HUES64 (cell line): ENCODE results near the gene RNF220.
"Not testable (repeated sequence)": the region's sequence is repeated elsewhere in the genome, so short reads cannot be mapped to it uniquely, and the experiment has no call there.

Experiments
- H3K27ac ChIP-seq: 2 replicates; pipeline ENCODE4 v1.7.0; 2013; ENCODE audit warnings: low read depth, low read length, inconsistent platforms
- H3K27me3 ChIP-seq: 2 replicates; pipeline ENCODE4 v1.6.1; 2013; ENCODE audit warnings: mild to moderate bottlenecking, low read length; ENCODE audit not compliant: insufficient read depth
- H3K36me3 ChIP-seq: 2 replicates; pipeline ENCODE4 v1.6.1; 2013; ENCODE audit warnings: mild to moderate bottlenecking, low read length; ENCODE audit not compliant: insufficient read depth
- H3K4me1 ChIP-seq: 2 replicates; pipeline ENCODE4 v1.6.1; 2013; ENCODE audit warnings: mild to moderate bottlenecking, low read length, moderate library complexity; ENCODE audit not compliant: insufficient read depth
- H3K4me3 ChIP-seq: 2 replicates; pipeline ENCODE4 v1.5.1; 2013; ENCODE audit warnings: mild to moderate bottlenecking, low read length, moderate library complexity
- H3K9ac ChIP-seq: 2 replicates; pipeline ENCODE4 v1.6.1; 2013; ENCODE audit warnings: mild to moderate bottlenecking, low read depth, low read length
- H3K9me3 ChIP-seq: 2 replicates; pipeline ENCODE4 v1.6.1; 2013; ENCODE audit warnings: low read depth, low read length; ENCODE audit not compliant: insufficient read depth
- WGBS: fragments of 150-250, 120-280 bp; methylation state at CpG from one replicate; pipeline ENCODE4 v1.1.7; 2013; ENCODE audit warnings: missing lambda C conversion rate; 5-methylcytosine and 5-hydroxymethylcytosine counted together

Gene RNF220

GRCh38 chr1:44659566-44659965, 254.5 kb downstream of the RNF220 start:
- Histone ChIP-seq H3K9me3 (no peaks in the 10 kb centered on the region), H3K36me3 (no peaks in the 10 kb centered on the region), H3K9ac (no peak overlapping the region), H3K27me3 (no peaks in the 10 kb centered on the region), H3K4me3 (no peak overlapping the region), H3K27ac (no peak overlapping the region), H3K4me1 (no peaks in the 10 kb centered on the region)
- WGBS, result 88% methylated on average over 4 of the region's 4 CpGs

DNA sequence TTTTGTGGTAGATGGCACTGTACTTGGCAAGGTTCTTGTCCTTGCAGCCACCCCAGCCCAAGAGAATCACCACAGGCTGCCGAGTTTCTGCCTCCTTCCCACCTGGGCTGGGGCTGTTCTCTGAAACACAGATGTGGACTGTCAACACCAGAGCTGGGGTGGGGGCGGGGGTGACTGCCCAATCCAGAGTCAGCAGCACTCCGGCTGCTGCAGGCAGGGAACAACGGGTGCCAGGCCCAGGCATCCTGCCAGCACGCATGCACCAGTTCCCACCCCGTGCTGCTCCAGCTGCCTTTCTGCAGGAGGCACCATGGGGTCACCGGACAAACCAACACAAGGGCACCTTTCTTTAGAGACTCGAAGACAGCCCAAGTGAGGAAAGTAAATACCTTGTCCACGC, 255.1 kb downstream of the RNF220 start:
- H3K27me3 ChIP-seq, result no peaks in the 10 kb centered on the region
- no peak overlapping the region for H3K27ac ChIP-seq
- WGBS, result 90% methylated on average over 9 of the region's 9 CpGs
- no peaks in the 10 kb centered on the region for H3K4me1 ChIP-seq
- H3K9me3 ChIP-seq, result no peaks in the 10 kb centered on the region
- no peak overlapping the region for H3K4me3 ChIP-seq
- H3K36me3 ChIP-seq, result no peaks in the 10 kb centered on the region
- no peak overlapping the region for H3K9ac ChIP-seq

DNA sequence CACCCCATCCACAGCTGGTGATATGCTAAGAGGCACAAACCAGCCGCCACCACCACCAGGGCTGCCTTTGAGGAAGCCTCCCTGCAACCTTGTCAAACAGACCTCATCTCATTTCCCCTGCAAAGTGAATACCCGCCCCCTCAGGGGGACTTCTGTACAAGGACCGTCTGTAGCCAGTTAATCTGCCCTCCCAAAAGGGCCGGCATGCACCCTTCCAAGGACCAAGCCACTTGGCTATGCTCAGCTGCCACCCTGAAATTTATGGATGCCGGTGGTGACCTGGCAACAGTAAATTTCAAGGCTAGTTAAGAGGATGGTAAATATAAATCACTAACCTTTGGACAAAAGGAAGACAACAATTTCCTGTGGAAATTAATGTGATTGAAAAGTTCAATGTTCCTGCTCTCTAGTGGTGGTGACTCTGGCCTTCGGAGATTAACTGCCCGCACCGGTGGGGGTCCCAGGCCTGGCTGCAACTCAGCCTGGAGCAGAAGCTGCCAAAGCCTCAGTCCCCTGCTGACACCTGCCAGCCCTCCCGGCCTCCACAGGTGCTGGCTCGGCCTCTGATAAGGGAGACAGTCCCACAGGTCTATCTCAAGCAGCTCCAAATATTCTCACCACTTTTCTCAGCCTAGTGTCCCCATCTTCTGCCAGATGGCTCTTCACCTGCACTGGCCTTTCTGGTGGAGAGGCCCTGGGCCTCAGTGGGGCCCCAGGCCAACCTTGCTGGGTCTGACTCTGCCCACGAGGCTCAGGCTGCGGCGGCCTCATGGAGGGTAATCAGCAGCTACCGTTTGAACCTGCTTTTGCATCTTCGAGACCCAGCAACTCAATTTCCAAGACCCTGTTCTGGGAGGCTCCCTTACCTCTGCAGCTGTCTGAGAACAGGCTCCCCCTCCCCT, 257.0 kb downstream of the RNF220 start:
- Histone ChIP-seq H3K27me3 (no peaks in the 10 kb centered on the region), H3K4me1 (no peaks in the 10 kb centered on the region), H3K27ac (no peak overlapping the region), H3K9me3 (no peaks in the 10 kb centered on the region), H3K4me3 (no peak overlapping the region), H3K9ac (no peak overlapping the region), H3K36me3 (no peaks in the 10 kb centered on the region)
- WGBS, result 82% methylated on average over 15 of the region's 15 CpGs

DNA sequence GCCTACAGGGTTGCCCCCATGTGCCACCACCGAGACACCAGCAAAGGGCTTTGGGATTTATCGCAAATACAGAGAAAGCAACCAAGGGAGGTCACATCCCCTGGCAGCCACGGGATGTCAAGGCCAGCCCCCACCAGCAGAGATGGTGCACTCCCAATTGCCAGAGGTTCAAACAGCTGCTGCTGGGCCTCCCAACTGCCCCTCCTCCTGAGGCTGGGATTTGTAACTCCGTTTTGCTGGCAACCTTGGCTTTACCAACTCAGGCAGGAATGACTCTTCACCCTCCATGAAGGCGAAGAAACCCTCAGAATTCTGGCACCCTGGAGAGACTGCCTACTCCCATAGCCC, 257.6 kb downstream of the RNF220 start:
- Histone ChIP-seq H3K36me3 (no peaks in the 10 kb centered on the region), H3K4me1 (no peaks in the 10 kb centered on the region), H3K27me3 (no peaks in the 10 kb centered on the region), H3K27ac (no peak overlapping the region), H3K4me3 (no peak overlapping the region), H3K9me3 (no peaks in the 10 kb centered on the region), H3K9ac (no peak overlapping the region)
- 79% methylated on average over 5 of the region's 5 CpGs for WGBS

GRCh38 chr1:44663417-44663816, 258.4 kb downstream of the RNF220 start:
- H3K36me3 ChIP-seq, result no peaks in the 10 kb centered on the region
- no peak overlapping the region for H3K27ac ChIP-seq
- WGBS, result 90% methylated on average over 5 of the region's 5 CpGs
- no peaks in the 10 kb centered on the region for H3K4me1 ChIP-seq
- no peaks in the 10 kb centered on the region for H3K9me3 ChIP-seq
- H3K4me3 ChIP-seq, result no peak overlapping the region
- no peak overlapping the region for H3K9ac ChIP-seq
- H3K27me3 ChIP-seq, result no peaks in the 10 kb centered on the region

DNA sequence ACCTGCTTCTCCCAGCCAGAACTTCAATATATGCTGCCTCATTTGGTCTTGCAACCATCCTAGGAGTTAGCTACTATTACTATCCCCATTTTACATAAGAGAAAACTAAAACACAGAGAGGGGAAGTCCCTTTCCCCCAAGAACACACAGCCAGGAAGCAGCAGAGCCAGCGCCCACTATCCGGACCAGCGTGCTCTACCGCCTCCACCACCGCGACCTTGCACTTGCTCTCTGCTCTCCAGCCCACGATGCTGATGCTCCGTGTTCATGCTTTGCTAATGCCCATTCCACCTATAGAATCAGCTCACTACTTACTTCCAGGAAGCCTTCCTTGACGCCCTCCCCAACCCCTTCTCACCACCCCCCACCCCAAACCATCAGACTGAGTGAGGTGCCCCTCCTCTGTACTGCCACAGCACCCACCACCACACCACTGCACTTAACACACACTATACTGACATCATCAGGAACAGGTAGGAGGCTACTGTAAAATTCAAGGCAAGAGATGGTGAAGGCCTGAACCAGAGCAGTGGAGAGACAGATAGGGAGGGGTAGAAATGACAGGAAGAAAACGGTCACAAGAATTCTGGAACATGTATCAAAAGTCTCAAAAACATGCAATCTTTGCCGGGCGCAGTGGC, 259.8 kb downstream of the RNF220 start:
- no peaks in the 10 kb centered on the region for H3K36me3 ChIP-seq
- 93% methylated on average over 12 of the region's 12 CpGs for WGBS
- no peaks in the 10 kb centered on the region for H3K9me3 ChIP-seq
- H3K4me1 ChIP-seq, result no peaks in the 10 kb centered on the region
- H3K27me3 ChIP-seq, result no peaks in the 10 kb centered on the region
- no peak overlapping the region for H3K4me3 ChIP-seq
- no peak overlapping the region for H3K27ac ChIP-seq
- no peak overlapping the region for H3K9ac ChIP-seq

DNA sequence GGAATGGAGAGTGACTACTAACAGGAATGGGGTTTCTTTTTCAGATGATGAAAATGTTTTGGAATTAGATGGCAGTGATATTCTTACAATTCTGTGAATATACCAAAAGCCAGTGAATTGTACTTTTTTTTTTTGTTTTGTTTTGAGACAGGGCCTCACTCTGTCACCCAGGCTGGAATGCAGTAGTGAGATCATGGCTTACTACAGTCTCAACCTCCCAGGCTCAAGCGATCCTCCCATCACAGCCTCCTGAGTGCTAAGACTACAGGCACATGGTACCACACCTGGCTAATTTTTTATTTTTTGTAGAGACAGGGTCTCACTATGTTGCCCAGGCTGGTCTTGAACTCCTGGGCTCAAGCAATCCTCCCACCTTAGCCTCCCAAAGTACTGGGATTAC, 261.7 kb downstream of the RNF220 start:
- not testable (repeated sequence) for H3K4me1 ChIP-seq, H3K36me3 ChIP-seq, H3K9me3 ChIP-seq, H3K27ac ChIP-seq, H3K27me3 ChIP-seq, H3K9ac ChIP-seq, H3K4me3 ChIP-seq
- WGBS, result 100% methylated on average over 1 of the region's 1 CpG

DNA sequence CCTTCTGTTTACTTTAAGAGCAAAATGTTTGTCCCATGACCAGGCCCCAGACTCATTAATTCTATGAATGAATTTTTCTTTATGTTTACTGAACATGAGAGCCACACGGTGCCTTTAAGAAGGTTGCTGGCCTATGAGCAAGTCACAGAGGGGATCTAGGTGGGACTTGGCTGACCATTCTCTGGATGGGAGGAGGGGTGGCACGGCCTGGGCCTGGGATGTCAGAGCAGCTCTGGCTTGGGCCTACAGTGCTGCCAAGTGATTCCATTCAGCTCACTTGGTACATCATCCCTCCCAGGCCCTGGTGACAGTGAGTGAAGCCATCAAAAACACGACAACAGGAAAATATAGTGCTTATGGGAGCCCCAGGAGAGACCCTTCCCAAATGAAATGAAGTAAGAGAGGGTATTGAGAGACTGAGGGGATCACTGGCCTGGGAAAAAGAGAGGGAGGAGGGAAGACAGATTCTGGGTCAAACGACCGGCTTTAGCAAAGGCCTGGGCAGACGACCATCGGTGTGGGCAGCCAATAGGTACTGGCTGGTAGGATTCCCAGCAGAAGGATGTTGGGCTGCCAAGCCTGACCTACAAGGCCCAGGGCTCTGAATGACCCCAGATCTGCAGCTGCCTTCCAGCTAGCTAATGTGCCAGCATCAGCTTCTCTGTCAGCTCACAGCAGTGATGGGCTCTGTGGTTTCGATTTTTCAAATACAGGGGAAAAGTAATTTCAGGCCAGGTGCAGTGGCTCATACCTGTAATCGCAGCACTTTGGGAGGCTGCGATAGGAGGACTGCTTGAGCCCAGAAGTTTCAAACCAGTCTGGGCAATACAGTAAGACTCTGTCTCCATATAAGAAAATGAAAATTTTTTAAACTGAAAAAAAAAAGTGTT, 265.9 kb downstream of the RNF220 start:
- Histone ChIP-seq H3K4me1 (peaks cover 25% of the 10 kb centered on the region), H3K4me3 (no peak overlapping the region), H3K27ac (no peak overlapping the region), H3K9me3 (no peaks in the 10 kb centered on the region), H3K9ac (no peak overlapping the region), H3K36me3 (no peaks in the 10 kb centered on the region), H3K27me3 (no peaks in the 10 kb centered on the region)
- WGBS, result 96% methylated on average over 10 of the region's 10 CpGs

- H3K9ac ChIP-seq, result peak overlapping the region; percentile 36; the same call in 1 of the 2 replicates
- H3K27me3 ChIP-seq, result no peaks in the 10 kb centered on the region
- H3K4me1 ChIP-seq, result peaks cover 34% of the 10 kb centered on the region
- H3K36me3 ChIP-seq, result no peaks in the 10 kb centered on the region
- H3K27ac ChIP-seq, result peak overlapping the region; percentile 42; the same call in 1 of the 2 replicates
- H3K4me3 ChIP-seq, result 0 out of 2 replicates have a peak overlapping the region, but pooled peaks have one; percentile 84
- WGBS, result 61% methylated on average over 13 of the region's 13 CpGs
- H3K9me3 ChIP-seq, result no peaks in the 10 kb centered on the region
These were observed 267.4 kb downstream of the RNF220 start for GRCh38 chr1:44672254-44672955.

DNA sequence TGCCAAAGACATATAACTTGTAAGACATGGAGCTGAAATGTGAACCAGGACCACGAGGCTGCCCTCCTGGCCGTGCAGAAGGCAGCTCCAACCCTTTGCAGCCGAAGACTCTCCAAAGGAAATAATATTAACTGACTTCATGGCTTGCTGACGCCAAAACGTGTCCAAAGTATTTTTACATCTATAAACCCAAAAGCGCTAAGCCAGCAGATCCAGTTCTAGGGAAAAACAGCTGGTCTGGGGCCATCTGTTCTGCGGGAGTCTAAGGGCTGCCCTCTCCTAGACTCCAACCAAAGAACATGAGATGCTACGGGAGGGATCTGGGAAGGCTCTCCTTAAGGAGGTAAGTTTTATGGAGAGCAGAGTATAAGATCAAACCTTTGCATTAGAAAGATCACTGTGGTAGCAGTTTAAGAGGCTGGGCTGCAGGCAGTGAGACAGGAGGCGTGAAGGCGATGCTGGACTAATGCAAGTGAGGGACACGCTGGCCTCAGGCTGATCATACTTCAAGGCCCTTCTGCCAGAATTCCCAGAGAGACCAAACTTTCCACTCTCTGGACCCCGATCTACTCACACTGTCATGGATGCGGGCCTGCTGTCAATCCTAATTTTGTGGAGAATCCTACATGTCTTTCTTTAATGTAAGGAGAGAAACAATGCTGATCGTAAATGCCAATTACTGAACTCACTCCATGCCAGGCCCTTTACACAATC, 268.1 kb downstream of the RNF220 start:
- Histone ChIP-seq H3K27me3 (no peaks in the 10 kb centered on the region), H3K36me3 (no peaks in the 10 kb centered on the region), H3K9me3 (no peaks in the 10 kb centered on the region), H3K9ac (peak overlapping the region; percentile 66; the same call in 1 of the 2 replicates), H3K27ac (0 out of 2 replicates have a peak overlapping the region, but pooled peaks have one; percentile 42), H3K4me1 (peaks cover 36% of the 10 kb centered on the region), H3K4me3 (peak overlapping the region; percentile 84)
- WGBS, result 89% methylated on average over 13 of the region's 14 CpGs
